Smooth muscle cell (in vitro differentiated cells): ENCODE data around the gene TMEM178B. TPM values are rescaled to one million over a fixed set of nuclear protein-coding genes. Genes with fewer than 3 reads are reported as not detected.

Source experiments
- DNase-seq: peaks from one replicate; lab custom pipeline; 2025; ENCODE audit not compliant: unreplicated experiment; lab: John Stamatoyannopoulos, UW
- H2AFZ ChIP-seq: fragments of 200-600 bp; sonication (generic); 2 replicates; pipeline ENCODE4 v1.6.0; 2016; ENCODE audit warnings: antibody characterized with exemption, low read depth, mild to moderate bottlenecking
- H3F3A ChIP-seq: fragments of 200-600 bp; sonication (generic); 2 replicates; pipeline ENCODE4 v1.6.0; 2017; ENCODE audit warnings: antibody characterized with exemption, low read depth
- H3K27ac ChIP-seq: fragments of 200-600 bp; sonication (generic); 2 replicates; pipeline ENCODE4 v1.5.1; 2016; ENCODE audit warnings: low read depth, mild to moderate bottlenecking
- H3K27me3 ChIP-seq: fragments of 200-600 bp; sonication (generic); 2 replicates; pipeline ENCODE4 v1.6.1; 2016; ENCODE audit warnings: low read depth, mild to moderate bottlenecking
- H3K36me3 ChIP-seq: fragments of 200-600 bp; sonication (generic); 2 replicates; pipeline ENCODE4 v1.5.1; 2016; ENCODE audit warnings: low read depth
- H3K4me1 ChIP-seq: fragments of 200-600 bp; sonication (generic); 2 replicates; pipeline ENCODE4 v1.5.1; 2016; ENCODE audit warnings: low read depth
- H3K4me2 ChIP-seq: fragments of 200-600 bp; sonication (generic); 2 replicates; pipeline ENCODE4 v1.6.0; 2016; ENCODE audit warnings: mild to moderate bottlenecking
- H3K4me3 ChIP-seq: fragments of 200-600 bp; sonication (generic); 2 replicates; pipeline ENCODE4 v1.5.1; 2016; ENCODE audit warnings: mild to moderate bottlenecking
- H3K79me2 ChIP-seq: fragments of 200-600 bp; sonication (generic); 2 replicates; pipeline ENCODE4 v1.6.0; 2016; ENCODE audit warnings: low read depth, mild to moderate bottlenecking
- H3K9ac ChIP-seq: fragments of 200-600 bp; sonication (generic); 2 replicates; pipeline ENCODE4 v1.6.0; 2016; ENCODE audit warnings: low read depth
- H3K9me3 ChIP-seq: fragments of 200-600 bp; sonication (generic); replicated peaks from 2 replicates; pipeline ENCODE4 v1.5.1; 2016; ENCODE audit warnings: low read depth
- H4K20me1 ChIP-seq: fragments of 200-600 bp; sonication (generic); 2 replicates; pipeline ENCODE4 v1.6.0; 2016; ENCODE audit warnings: low read depth
- WGBS: methylation state at CpG from one replicate; pipeline ENCODE4 v1.1.7; 2016; ENCODE audit warnings: low lambda C conversion rate; 5-methylcytosine and 5-hydroxymethylcytosine counted together
- polyA plus RNA-seq: library from polyadenylated mRNA; unstranded; fragments of >200 nt; fragmentation: Nextera tagmentation; extraction: Ambion mirVana; gene quantifications from 2 replicates; pipeline ENCODE4 v1.2.1, GENCODE V29; 2016
- total RNA-seq: library from RNA; depleted of rRNA; stranded (reverse); fragments of >200 nt; gene quantifications from 2 replicates; pipeline ENCODE4 v1.2.3, GENCODE V29; 2014
- TF ChIP-seq, protein P1 (sequence below): fragments of 200-600 bp; sonication (generic); IDR thresholded peaks from 2 replicates; pipeline ENCODE4 v1.5.1; 2017; ENCODE audit warnings: borderline replicate concordance, mild to moderate bottlenecking, antibody characterized with exemption; ENCODE audit not compliant: insufficient read depth, poor library complexity, severe bottlenecking

The TMEM178B gene
- total and polyA plus RNA-seq, 2 experiments from 2014 or later: 0.72 TPM; not detected in 1

DNA sequence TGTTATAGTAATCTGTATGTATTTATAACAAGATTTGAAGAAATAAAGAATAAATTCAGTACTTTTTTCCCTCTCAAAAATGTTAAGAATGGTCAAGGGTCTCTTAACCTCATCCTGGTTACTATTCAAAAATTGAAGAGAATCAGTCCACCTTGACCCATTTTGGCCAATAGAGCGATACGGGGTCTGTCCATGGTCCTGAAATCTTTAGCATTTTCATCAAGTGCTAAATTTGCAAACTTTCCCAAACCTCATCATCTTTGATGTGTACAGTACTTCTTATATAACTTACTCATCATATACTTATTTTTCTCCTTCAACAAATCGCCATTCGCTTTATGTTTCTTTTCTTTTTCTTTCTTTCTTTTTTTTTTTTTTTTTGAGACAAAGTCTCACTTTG, 23.6 kb downstream of the TMEM178B start:
- H3K4me1 ChIP-seq: no peaks in the 10 kb centered on the region
- no peak overlapping the region for H3K4me2 ChIP-seq
- H3K27me3 ChIP-seq: no peaks in the 10 kb centered on the region
- no peak overlapping the region for H3K4me3 ChIP-seq
- H2AFZ ChIP-seq: no peak overlapping the region
- no peaks in the 10 kb centered on the region for H3K9me3 ChIP-seq
- 67% methylated on average over 4 of the region's 4 CpGs for WGBS
- no peaks in the 10 kb centered on the region for H4K20me1 ChIP-seq
- no peaks in the 10 kb centered on the region for H3F3A ChIP-seq
- DNase-seq: no peak
- TF ChIP-seq, protein P1, sequence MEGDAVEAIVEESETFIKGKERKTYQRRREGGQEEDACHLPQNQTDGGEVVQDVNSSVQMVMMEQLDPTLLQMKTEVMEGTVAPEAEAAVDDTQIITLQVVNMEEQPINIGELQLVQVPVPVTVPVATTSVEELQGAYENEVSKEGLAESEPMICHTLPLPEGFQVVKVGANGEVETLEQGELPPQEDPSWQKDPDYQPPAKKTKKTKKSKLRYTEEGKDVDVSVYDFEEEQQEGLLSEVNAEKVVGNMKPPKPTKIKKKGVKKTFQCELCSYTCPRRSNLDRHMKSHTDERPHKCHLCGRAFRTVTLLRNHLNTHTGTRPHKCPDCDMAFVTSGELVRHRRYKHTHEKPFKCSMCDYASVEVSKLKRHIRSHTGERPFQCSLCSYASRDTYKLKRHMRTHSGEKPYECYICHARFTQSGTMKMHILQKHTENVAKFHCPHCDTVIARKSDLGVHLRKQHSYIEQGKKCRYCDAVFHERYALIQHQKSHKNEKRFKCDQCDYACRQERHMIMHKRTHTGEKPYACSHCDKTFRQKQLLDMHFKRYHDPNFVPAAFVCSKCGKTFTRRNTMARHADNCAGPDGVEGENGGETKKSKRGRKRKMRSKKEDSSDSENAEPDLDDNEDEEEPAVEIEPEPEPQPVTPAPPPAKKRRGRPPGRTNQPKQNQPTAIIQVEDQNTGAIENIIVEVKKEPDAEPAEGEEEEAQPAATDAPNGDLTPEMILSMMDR: no peak
- H3K27ac ChIP-seq: no peak overlapping the region
- no peaks in the 10 kb centered on the region for H3K79me2 ChIP-seq
- no peaks in the 10 kb centered on the region for H3K36me3 ChIP-seq
- H3K9ac ChIP-seq: no peak overlapping the region

DNA sequence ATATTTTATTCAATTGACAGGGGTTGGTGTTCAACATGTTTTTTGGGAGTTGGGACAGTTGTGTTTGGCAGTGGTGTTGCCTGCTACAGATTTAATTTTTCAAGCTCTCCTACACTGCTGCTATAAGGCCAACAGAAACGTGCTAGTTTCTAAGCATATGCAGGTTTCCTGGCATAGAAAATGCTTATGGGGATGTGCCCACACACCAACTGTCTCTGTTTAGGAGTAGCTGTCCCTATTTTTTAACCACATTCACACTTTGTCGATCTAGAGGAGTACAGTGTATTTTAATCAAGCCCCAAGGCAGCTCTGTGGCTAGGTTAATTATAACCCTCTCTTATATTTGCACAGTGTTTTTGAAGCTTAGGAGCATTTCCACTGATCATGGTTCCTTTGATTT, 28.6 kb downstream of the TMEM178B start:
- H2AFZ ChIP-seq: no peak overlapping the region
- no peak overlapping the region for H3K9ac ChIP-seq
- WGBS: 78% methylated on average over 2 of the region's 2 CpGs
- H3K36me3 ChIP-seq: no peaks in the 10 kb centered on the region
- H4K20me1 ChIP-seq: no peaks in the 10 kb centered on the region
- H3F3A ChIP-seq: no peaks in the 10 kb centered on the region
- no peaks in the 10 kb centered on the region for H3K27me3 ChIP-seq
- H3K79me2 ChIP-seq: no peaks in the 10 kb centered on the region
- H3K4me3 ChIP-seq: no peak overlapping the region
- H3K27ac ChIP-seq: no peak overlapping the region
- TF ChIP-seq, protein P1: no peak
- H3K9me3 ChIP-seq: no peaks in the 10 kb centered on the region
- H3K4me2 ChIP-seq: no peak overlapping the region
- no peaks in the 10 kb centered on the region for H3K4me1 ChIP-seq
- DNase-seq: no peak

DNA sequence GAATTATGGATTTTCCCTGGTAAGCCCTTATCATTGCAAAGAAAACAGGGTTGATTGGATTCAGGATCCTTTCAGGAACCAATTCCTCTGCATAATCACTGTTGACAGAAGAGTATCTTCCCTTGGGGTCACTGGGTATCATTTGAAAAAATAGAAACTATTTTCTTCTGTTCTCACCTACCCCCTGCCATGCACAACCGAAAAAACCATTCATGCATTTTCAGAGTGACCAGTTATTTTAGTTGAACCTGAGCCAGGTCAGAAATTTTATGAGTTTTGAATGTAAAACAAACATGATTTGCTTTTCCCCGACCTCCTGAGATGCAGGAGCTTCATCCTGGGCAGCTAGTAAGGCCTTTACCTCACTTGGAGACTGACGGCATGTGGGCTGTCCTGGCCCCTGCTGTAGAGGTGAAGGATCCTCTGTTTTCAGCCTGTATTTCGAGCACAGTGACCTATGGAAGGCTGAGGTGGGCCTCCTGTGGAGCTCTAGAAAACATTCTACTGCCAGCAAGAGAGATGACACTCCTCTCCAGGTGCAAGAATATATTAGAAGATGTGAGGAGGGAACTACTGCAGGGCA, 30.1 kb downstream of the TMEM178B start:
- H3K4me3 ChIP-seq: no peak overlapping the region
- H3K27me3 ChIP-seq: no peaks in the 10 kb centered on the region
- no peaks in the 10 kb centered on the region for H3K36me3 ChIP-seq
- TF ChIP-seq, protein P1: no peak
- H3K9me3 ChIP-seq: no peaks in the 10 kb centered on the region
- H3K4me2 ChIP-seq: no peak overlapping the region
- no peaks in the 10 kb centered on the region for H3F3A ChIP-seq
- H3K9ac ChIP-seq: no peak overlapping the region
- no peak for DNase-seq
- no peak overlapping the region for H3K27ac ChIP-seq
- 78% methylated on average over 4 of the region's 4 CpGs for WGBS
- no peaks in the 10 kb centered on the region for H3K4me1 ChIP-seq
- H3K79me2 ChIP-seq: no peaks in the 10 kb centered on the region
- H2AFZ ChIP-seq: no peak overlapping the region
- H4K20me1 ChIP-seq: no peaks in the 10 kb centered on the region

DNA sequence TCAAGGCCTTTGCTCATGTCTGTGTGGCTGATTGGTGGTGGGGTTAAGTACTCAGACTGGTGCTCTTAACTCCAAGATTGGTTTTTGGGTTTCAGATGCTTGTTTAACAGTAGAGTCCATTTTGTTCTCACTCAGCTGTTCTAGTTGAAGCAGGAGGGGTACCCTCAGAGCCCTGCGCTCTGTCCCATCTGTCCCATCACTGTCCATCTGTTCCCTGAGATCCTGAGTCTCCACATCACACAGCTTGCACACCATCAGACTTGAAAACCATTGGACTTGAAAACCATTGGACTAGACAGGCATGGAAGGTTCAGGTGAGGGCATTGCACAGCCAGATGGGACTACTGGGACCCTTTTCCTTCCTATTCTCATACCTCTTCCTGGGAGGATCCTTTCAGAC, 39.3 kb downstream of the TMEM178B start:
- Histone ChIP-seq H3K9ac (no peak overlapping the region), H3K9me3 (no peaks in the 10 kb centered on the region), H3K4me1 (no peaks in the 10 kb centered on the region), H3K4me3 (no peak overlapping the region), H3K79me2 (no peaks in the 10 kb centered on the region), H2AFZ (no peak overlapping the region), H3K36me3 (no peaks in the 10 kb centered on the region), H3K27ac (no peak overlapping the region), H3K27me3 (no peaks in the 10 kb centered on the region), H3F3A (no peaks in the 10 kb centered on the region), H4K20me1 (no peaks in the 10 kb centered on the region), H3K4me2 (no peak overlapping the region)
- WGBS: 93% methylated on average over 1 of the region's 1 CpG
- no peak for DNase-seq
- TF ChIP-seq, protein P1: no peak
